Measurements from ENCODE around the gene SERINC3.

SERINC3 gene

GRCh38 chr20:44541992-44542391 is 20.1 kb upstream of the SERINC3 start:
- TF ChIP-seq, protein P1, sequence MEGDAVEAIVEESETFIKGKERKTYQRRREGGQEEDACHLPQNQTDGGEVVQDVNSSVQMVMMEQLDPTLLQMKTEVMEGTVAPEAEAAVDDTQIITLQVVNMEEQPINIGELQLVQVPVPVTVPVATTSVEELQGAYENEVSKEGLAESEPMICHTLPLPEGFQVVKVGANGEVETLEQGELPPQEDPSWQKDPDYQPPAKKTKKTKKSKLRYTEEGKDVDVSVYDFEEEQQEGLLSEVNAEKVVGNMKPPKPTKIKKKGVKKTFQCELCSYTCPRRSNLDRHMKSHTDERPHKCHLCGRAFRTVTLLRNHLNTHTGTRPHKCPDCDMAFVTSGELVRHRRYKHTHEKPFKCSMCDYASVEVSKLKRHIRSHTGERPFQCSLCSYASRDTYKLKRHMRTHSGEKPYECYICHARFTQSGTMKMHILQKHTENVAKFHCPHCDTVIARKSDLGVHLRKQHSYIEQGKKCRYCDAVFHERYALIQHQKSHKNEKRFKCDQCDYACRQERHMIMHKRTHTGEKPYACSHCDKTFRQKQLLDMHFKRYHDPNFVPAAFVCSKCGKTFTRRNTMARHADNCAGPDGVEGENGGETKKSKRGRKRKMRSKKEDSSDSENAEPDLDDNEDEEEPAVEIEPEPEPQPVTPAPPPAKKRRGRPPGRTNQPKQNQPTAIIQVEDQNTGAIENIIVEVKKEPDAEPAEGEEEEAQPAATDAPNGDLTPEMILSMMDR (IDR thresholded peaks at IDR 0.05): no peak
- Histone ChIP-seq H3K9me3 (no peaks in the 10 kb centered on the region), H3K4me1 (ENCODE audit: control insufficient read depth in 1 of 2, insufficient read depth in 1 of 2, low read depth in 1 of 2, low read length in 1 of 2) (no peaks in the 10 kb centered on the region), H3K4me3 (ENCODE audit: low read depth in 1 of 2, low read length in 1 of 2) (no peak overlapping the region), H3K27ac (no peak overlapping the region), H3K27me3 (no peaks in the 10 kb centered on the region), H3K36me3 (no peaks in the 10 kb centered on the region)

DNA sequence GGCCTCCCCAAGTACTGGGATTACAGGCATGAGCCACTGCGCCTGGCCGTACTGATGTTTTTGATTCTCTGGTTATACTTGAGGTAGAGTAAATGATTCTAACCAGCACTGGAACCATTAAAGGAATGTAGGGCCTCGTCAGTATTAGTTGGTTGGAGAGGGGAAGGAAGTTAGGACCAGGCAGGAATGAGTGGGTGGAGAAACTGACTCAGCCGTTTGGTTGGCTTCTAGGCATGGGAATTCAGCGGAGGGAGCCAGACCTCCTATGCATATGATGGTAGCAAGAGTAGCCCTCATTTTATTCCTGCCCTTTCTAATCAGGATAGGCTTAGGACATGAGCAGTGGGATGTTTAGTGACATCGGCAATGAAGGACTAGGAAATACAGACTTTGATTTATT is 19.0 kb upstream of the SERINC3 start:
- no peaks in the 10 kb centered on the region for H3K9me3 ChIP-seq
- no peak overlapping the region for H3K4me3 ChIP-seq (ENCODE audit: low read depth in 1 of 2, low read length in 1 of 2)
- H3K36me3 ChIP-seq: no peaks in the 10 kb centered on the region
- TF ChIP-seq, protein P1 (IDR thresholded peaks at IDR 0.05): no peak
- peaks cover 0 to 7% of the 10 kb centered on the region in 2 experiments for H3K4me1 ChIP-seq (ENCODE audit: control insufficient read depth in 1 of 2, insufficient read depth in 1 of 2, low read depth in 1 of 2, low read length in 1 of 2)
- H3K27ac ChIP-seq: no peak overlapping the region
- no peaks in the 10 kb centered on the region for H3K27me3 ChIP-seq

- no peaks in the 10 kb centered on the region for H3K36me3 ChIP-seq
- TF ChIP-seq, protein P1 (IDR thresholded peaks at IDR 0.05): no peak
- no peak overlapping the region for H3K4me3 ChIP-seq (ENCODE audit: low read depth in 1 of 2, low read length in 1 of 2)
- peaks cover 3% of the 10 kb centered on the region for H3K27me3 ChIP-seq
- H3K9me3 ChIP-seq: no peaks in the 10 kb centered on the region
- peaks cover 0 to 7% of the 10 kb centered on the region in 2 experiments for H3K4me1 ChIP-seq (ENCODE audit: control insufficient read depth in 1 of 2, insufficient read depth in 1 of 2, low read depth in 1 of 2, low read length in 1 of 2)
- H3K27ac ChIP-seq: no peak overlapping the region
Measured at GRCh38 chr20:44537993-44538392, 16.1 kb upstream of the SERINC3 start.

GRCh38 chr20:44536175-44536574 is 14.3 kb upstream of the SERINC3 start:
- TF ChIP-seq, protein P1 (IDR thresholded peaks at IDR 0.05): no peak
- Histone ChIP-seq H3K27ac (peak overlapping the region; percentile 41), H3K9me3 (no peaks in the 10 kb centered on the region), H3K27me3 (peaks cover 13% of the 10 kb centered on the region), H3K4me3 (ENCODE audit: low read depth in 1 of 2, low read length in 1 of 2) (no peak overlapping the region), H3K36me3 (no peaks in the 10 kb centered on the region), H3K4me1 (ENCODE audit: control insufficient read depth in 1 of 2, insufficient read depth in 1 of 2, low read depth in 1 of 2, low read length in 1 of 2) (peaks cover 9 to 19% of the 10 kb centered on the region in 2 experiments)

GRCh38 chr20:44533928-44534327 is 12.1 kb upstream of the SERINC3 start:
- H3K4me1 ChIP-seq (ENCODE audit: control insufficient read depth in 1 of 2, insufficient read depth in 1 of 2, low read depth in 1 of 2, low read length in 1 of 2): peaks cover 9 to 21% of the 10 kb centered on the region in 2 experiments
- TF ChIP-seq, protein P1 (IDR thresholded peaks at IDR 0.05): no peak
- no peak overlapping the region for H3K27ac ChIP-seq
- no peaks in the 10 kb centered on the region for H3K9me3 ChIP-seq
- no peak overlapping the region for H3K4me3 ChIP-seq (ENCODE audit: low read depth in 1 of 2, low read length in 1 of 2)
- H3K27me3 ChIP-seq: peaks cover 13% of the 10 kb centered on the region
- no peaks in the 10 kb centered on the region for H3K36me3 ChIP-seq

- Histone ChIP-seq H3K4me3 (ENCODE audit: low read depth in 1 of 2, low read length in 1 of 2) (no peak overlapping the region), H3K27me3 (peaks cover 13% of the 10 kb centered on the region), H3K27ac (no peak overlapping the region), H3K9me3 (no peaks in the 10 kb centered on the region), H3K4me1 (ENCODE audit: control insufficient read depth in 1 of 2, insufficient read depth in 1 of 2, low read depth in 1 of 2, low read length in 1 of 2) (peaks cover 9 to 21% of the 10 kb centered on the region in 2 experiments), H3K36me3 (no peaks in the 10 kb centered on the region)
- TF ChIP-seq, protein P1 (IDR thresholded peaks at IDR 0.05): no peak
Measured at GRCh38 chr20:44532981-44533331, 11.1 kb upstream of the SERINC3 start.

All from neutrophil (primary cell).